Keratinocyte (primary cell): ENCODE results near the gene FA2H. TPM values are rescaled to one million over a fixed set of nuclear protein-coding genes. Genes with fewer than 3 reads are reported as not detected.

Source experiments
- DNase-seq: peaks from one replicate; pipeline ENCODE4 v3.0.0-alpha.2; 2011; ENCODE audit warnings: low read depth, missing footprints, low spot score
- FAIRE-seq: peaks from 2 replicates; lab custom pipeline; 2011; peaks lifted over from hg19 to GRCh38; lab: Jason Lieb, UNC
- H2AFZ ChIP-seq: 2 replicates; pipeline ENCODE4 v1.6.0; 2012; ENCODE audit warnings: low read length, control low read depth, inconsistent platforms; ENCODE audit not compliant: control insufficient read depth
- H3K27ac ChIP-seq: 2 replicates; pipeline ENCODE4 v1.5.1; 2011; ENCODE audit warnings: low read length; ENCODE audit not compliant: control insufficient read depth, insufficient read depth
- H3K27me3 ChIP-seq: 3 replicates; pipeline ENCODE4 v1.6.0; 2011; ENCODE audit warnings: low read length; ENCODE audit not compliant: control insufficient read depth, insufficient read depth; ENCODE audit errors: extremely low read depth
- H3K36me3 ChIP-seq, 2 experiments: 2 replicates in 1 of 2; 3 replicates in 1 of 2; pipeline ENCODE4 v1.5.1; 2011; ENCODE audit warnings: low read length in 2 of 2, mild to moderate bottlenecking in 1 of 2; ENCODE audit not compliant: control insufficient read depth in 2 of 2, insufficient read depth in 2 of 2; ENCODE audit errors: extremely low read depth in 1 of 2
- H3K4me1 ChIP-seq: 3 replicates; pipeline ENCODE4 v1.5.1; 2011; ENCODE audit warnings: low read length; ENCODE audit not compliant: control insufficient read depth, insufficient read depth; ENCODE audit errors: extremely low read depth
- H3K4me2 ChIP-seq: 3 replicates; pipeline ENCODE4 v1.6.0; 2011; ENCODE audit warnings: low read depth, low read length; ENCODE audit not compliant: control insufficient read depth, insufficient read depth; ENCODE audit errors: extremely low read depth
- H3K4me3 ChIP-seq, 3 experiments: fragments of 200-600 bp in 1 of 3; sonication (generic) in 1 of 3; 2 replicates in 2 of 3; 3 replicates in 1 of 3; pipeline ENCODE4 v1.5.1; 2011 to 2016; ENCODE audit warnings: low read length in 3 of 3, mild to moderate bottlenecking in 3 of 3, control low read depth in 2 of 3, inconsistent platforms in 1 of 3, low read depth in 1 of 3, mixed read lengths in 1 of 3, mixed run types in 1 of 3, moderate library complexity in 1 of 3; ENCODE audit not compliant: control insufficient read depth in 2 of 3, insufficient read depth in 2 of 3; ENCODE audit errors: extremely low read depth in 1 of 3
- H3K79me2 ChIP-seq: 2 replicates; pipeline ENCODE4 v1.6.0; 2012; ENCODE audit warnings: low read length; ENCODE audit not compliant: control insufficient read depth, insufficient read depth
- H3K9ac ChIP-seq: 3 replicates; pipeline ENCODE4 v1.6.0; 2011; ENCODE audit warnings: low read length; ENCODE audit not compliant: control insufficient read depth, insufficient read depth; ENCODE audit errors: extremely low read depth
- H3K9me1 ChIP-seq: 3 replicates; pipeline ENCODE4 v1.6.0; 2011; ENCODE audit warnings: low read length; ENCODE audit not compliant: control insufficient read depth, insufficient read depth; ENCODE audit errors: extremely low read depth
- H3K9me3 ChIP-seq: 2 replicates; pipeline ENCODE4 v1.5.1; 2012; ENCODE audit warnings: low read depth, low read length; ENCODE audit not compliant: control insufficient read depth
- H4K20me1 ChIP-seq: 3 replicates; pipeline ENCODE4 v1.6.0; 2011; ENCODE audit warnings: low read length; ENCODE audit not compliant: control insufficient read depth, insufficient read depth; ENCODE audit errors: extremely low read depth
- CTCF ChIP-seq, 3 experiments: IDR thresholded peaks in 1 of 3; conservative IDR thresholded peaks in 1 of 3; optimal IDR thresholded peaks in 1 of 3; 2 replicates in 2 of 3; 3 replicates in 1 of 3; pipeline versions ENCODE3 to v1.5.1; 2011; ENCODE audit warnings: low read length in 3 of 3, mild to moderate bottlenecking in 3 of 3, moderate library complexity in 2 of 3, control low read depth in 1 of 3, inconsistent platforms in 1 of 3; ENCODE audit not compliant: insufficient read depth in 2 of 3; ENCODE audit errors: extremely low read depth in 1 of 3
- EZH2 ChIP-seq: IDR thresholded peaks from one replicate; pipeline ENCODE4 v1.6.1; 2012; ENCODE audit warnings: inconsistent platforms, mild to moderate bottlenecking, low read length, moderate library complexity
- dilution Hi-C: fragments of 300-500 bp; cut with MboI; formaldehyde crosslinking; loops from one replicate; pipeline ENCODE4 v1.7.0; 2020; ENCODE audit warnings: low sequenced_read_pairs; ENCODE audit not compliant: extremely low pct_ligation_motif_present
- polyA plus RNA-seq, 5 experiments: library from polyadenylated mRNA; depleted of rRNA in 3 of 5; stranded (reverse) in 3 of 5; stranded (forward) in 1 of 5; unstranded in 1 of 5; fragments of >200 nt; gene quantifications; 1 replicate in 1 of 5; 2 replicates in 3 of 5; 3 replicates in 1 of 5; pipeline versions ENCODE4 v1.2.1 to v1.2.3, GENCODE V29; 2011 to 2012; ENCODE audit warnings: missing spikeins in 2 of 5, low read depth in 1 of 5, low replicate concordance in 1 of 5

FA2H gene
- polyA plus RNA-seq, 1 donor (not counting 4 experiments of a cell fraction or from before 2014, with no cell fraction given) = 0.16 TPM

DNA sequence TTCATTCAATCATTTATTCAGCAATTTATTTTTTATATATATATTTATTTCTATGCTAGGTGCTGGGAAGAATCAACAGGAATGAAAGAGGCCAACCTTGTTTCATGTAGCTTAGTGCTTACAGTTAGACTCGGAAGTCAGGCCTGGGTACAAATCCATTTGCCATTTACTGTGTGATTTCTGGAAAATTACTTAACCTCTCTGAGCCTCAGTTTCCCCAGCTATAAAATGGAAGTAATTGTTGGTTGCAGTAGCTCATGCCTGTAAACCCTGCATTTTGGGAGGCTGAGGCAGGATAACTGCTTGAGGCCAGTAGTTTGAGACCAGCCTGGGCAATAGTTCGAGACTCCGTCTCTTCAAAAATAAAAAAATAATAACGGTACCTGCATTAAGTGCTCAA, 46.7 kb downstream of the FA2H start:
- H3K27ac ChIP-seq = no peak overlapping the region
- no peaks in the 10 kb centered on the region for H3K27me3 ChIP-seq
- H3K9me1 ChIP-seq = no peaks in the 10 kb centered on the region
- peaks cover 2% of the 10 kb centered on the region for H3K9me3 ChIP-seq
- H3K4me1 ChIP-seq = peaks cover 18% of the 10 kb centered on the region
- no peak overlapping the region for H3K4me3 ChIP-seq
- no peak for TF ChIP-seq CTCF (optimal IDR thresholded peaks at IDR 0.05 in 1 of 3, IDR thresholded peaks at IDR 0.05 in 1 of 3, conservative IDR thresholded peaks at IDR 0.05 in 1 of 3; ENCODE audit: extremely low read depth in 1 of 3, insufficient read depth in 2 of 3, low read length in 3 of 3)
- H3K9ac ChIP-seq = no peak overlapping the region
- no peaks in the 10 kb centered on the region for H4K20me1 ChIP-seq
- DNase-seq (no peak), FAIRE-seq (no peak)
- H3K4me2 ChIP-seq = no peak overlapping the region
- H2AFZ ChIP-seq = no peak overlapping the region
- H3K79me2 ChIP-seq = no peaks in the 10 kb centered on the region
- H3K36me3 ChIP-seq = no peaks in the 10 kb centered on the region
- dilution Hi-C loops = no loop called here

- no peak for FAIRE-seq
- H3K27ac ChIP-seq = no peak overlapping the region
- peaks cover 2% of the 10 kb centered on the region for H3K9me3 ChIP-seq
- no peaks in the 10 kb centered on the region for H3K79me2 ChIP-seq
- H3K4me1 ChIP-seq = peaks cover 18% of the 10 kb centered on the region
- DNase-seq = no peak
- no peaks in the 10 kb centered on the region for H3K9me1 ChIP-seq
- H2AFZ ChIP-seq = no peak overlapping the region
- TF ChIP-seq EZH2 = no peak
- TF ChIP-seq CTCF (optimal IDR thresholded peaks at IDR 0.05 in 1 of 3, IDR thresholded peaks at IDR 0.05 in 1 of 3, conservative IDR thresholded peaks at IDR 0.05 in 1 of 3; ENCODE audit: extremely low read depth in 1 of 3, insufficient read depth in 2 of 3, low read length in 3 of 3) = peak; percentile 67 to 70 (median 68)
- no peak overlapping the region for H3K4me2 ChIP-seq
- dilution Hi-C loops = no loop called here
- no peaks in the 10 kb centered on the region for H3K27me3 ChIP-seq
- no peaks in the 10 kb centered on the region for H3K36me3 ChIP-seq
- H3K4me3 ChIP-seq = no peak overlapping the region
- H3K9ac ChIP-seq = no peak overlapping the region
- no peaks in the 10 kb centered on the region for H4K20me1 ChIP-seq
Observed at GRCh38 chr16:74726716-74727115, 47.9 kb downstream of the FA2H start.
